PFSK-1 (cell line): ENCODE measurements around the gene MED9.

ENCODE experiments used
- POLR2AphosphoS5 ChIP-seq: IDR thresholded peaks from 2 replicates; pipeline ENCODE4 v1.6.1; 2012; ENCODE audit warnings: low read depth, mild to moderate bottlenecking, control low read depth, low read length, moderate library complexity
- SIN3A ChIP-seq: IDR thresholded peaks from 2 replicates; pipeline ENCODE4 v1.6.1; 2012; ENCODE audit warnings: mild to moderate bottlenecking, low read length, moderate library complexity, borderline replicate concordance; ENCODE audit not compliant: insufficient read depth
- TF ChIP-seq, protein P1 (sequence below), 2 experiments: IDR thresholded peaks; 2 replicates each; pipeline versions ENCODE4 v1.6.1 to v1.8.0; 2011 to 2012; ENCODE audit warnings: low read depth in 2 of 2, low read length in 2 of 2, control low read depth in 1 of 2, inconsistent platforms in 1 of 2, mild to moderate bottlenecking in 1 of 2, moderate library complexity in 1 of 2; ENCODE audit not compliant: insufficient read depth in 1 of 2

GRCh38 chr17:17433000-17433703 lies 43.6 kb upstream of the MED9 start:
- TF ChIP-seq, protein P1, sequence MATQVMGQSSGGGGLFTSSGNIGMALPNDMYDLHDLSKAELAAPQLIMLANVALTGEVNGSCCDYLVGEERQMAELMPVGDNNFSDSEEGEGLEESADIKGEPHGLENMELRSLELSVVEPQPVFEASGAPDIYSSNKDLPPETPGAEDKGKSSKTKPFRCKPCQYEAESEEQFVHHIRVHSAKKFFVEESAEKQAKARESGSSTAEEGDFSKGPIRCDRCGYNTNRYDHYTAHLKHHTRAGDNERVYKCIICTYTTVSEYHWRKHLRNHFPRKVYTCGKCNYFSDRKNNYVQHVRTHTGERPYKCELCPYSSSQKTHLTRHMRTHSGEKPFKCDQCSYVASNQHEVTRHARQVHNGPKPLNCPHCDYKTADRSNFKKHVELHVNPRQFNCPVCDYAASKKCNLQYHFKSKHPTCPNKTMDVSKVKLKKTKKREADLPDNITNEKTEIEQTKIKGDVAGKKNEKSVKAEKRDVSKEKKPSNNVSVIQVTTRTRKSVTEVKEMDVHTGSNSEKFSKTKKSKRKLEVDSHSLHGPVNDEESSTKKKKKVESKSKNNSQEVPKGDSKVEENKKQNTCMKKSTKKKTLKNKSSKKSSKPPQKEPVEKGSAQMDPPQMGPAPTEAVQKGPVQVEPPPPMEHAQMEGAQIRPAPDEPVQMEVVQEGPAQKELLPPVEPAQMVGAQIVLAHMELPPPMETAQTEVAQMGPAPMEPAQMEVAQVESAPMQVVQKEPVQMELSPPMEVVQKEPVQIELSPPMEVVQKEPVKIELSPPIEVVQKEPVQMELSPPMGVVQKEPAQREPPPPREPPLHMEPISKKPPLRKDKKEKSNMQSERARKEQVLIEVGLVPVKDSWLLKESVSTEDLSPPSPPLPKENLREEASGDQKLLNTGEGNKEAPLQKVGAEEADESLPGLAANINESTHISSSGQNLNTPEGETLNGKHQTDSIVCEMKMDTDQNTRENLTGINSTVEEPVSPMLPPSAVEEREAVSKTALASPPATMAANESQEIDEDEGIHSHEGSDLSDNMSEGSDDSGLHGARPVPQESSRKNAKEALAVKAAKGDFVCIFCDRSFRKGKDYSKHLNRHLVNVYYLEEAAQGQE (IDR thresholded peaks at IDR 0.05; ENCODE audit: insufficient read depth in 1 of 2, low read depth in 2 of 2, low read length in 2 of 2): no peak
- TF ChIP-seq POLR2AphosphoS5: no peak
- no peak for TF ChIP-seq SIN3A
